ENCODE results near the gene GNAI2.
"Not testable (repeated sequence)": the region's sequence is repeated elsewhere in the genome, so short reads cannot be mapped to it uniquely, and the experiment has no call there.

Gene GNAI2

GRCh38 chr3:50278123-50278879 is 42.3 kb downstream of the GNAI2 start:
- H3K4me3 ChIP-seq (ENCODE audit: low read length) = no peak overlapping the region
- DNase-seq (ENCODE audit: low read depth) = no peak
- no peak for TF ChIP-seq CTCF (conservative IDR thresholded peaks at IDR 0.05; ENCODE audit: low read depth, low read length)

- no peak within 1 kb of the TSS for H3K4me3 ChIP-seq (ENCODE audit: low read length)
- no peak for TF ChIP-seq CTCF (conservative IDR thresholded peaks at IDR 0.05; ENCODE audit: low read depth, low read length)
- no peak for DNase-seq (ENCODE audit: low read depth)
These were observed 42.8 kb downstream of the GNAI2 start, which contains the start of gene LSMEM2 for GRCh38 chr3:50278880-50279224. LSMEM2 (plus strand) TSS chr3:50279087; CDS start chr3:50279114, 27 bp downstream.

GRCh38 chr3:50279255-50280016 is 43.4 kb downstream of the GNAI2 start:
- no peak overlapping the region for H3K4me3 ChIP-seq (ENCODE audit: low read length)
- TF ChIP-seq CTCF (conservative IDR thresholded peaks at IDR 0.05; ENCODE audit: low read depth, low read length) = no peak
- DNase-seq (ENCODE audit: low read depth) = no peak

GRCh38 chr3:50284121-50284520 is 48.1 kb downstream of the GNAI2 start:
- H3K4me3 ChIP-seq (ENCODE audit: low read length); DNase-seq (ENCODE audit: low read depth): not testable (repeated sequence)

GRCh38 chr3:50286322-50287227 is 50.6 kb downstream of the GNAI2 start:
- TF ChIP-seq CTCF (conservative IDR thresholded peaks at IDR 0.05; ENCODE audit: low read depth, low read length) = no peak
- no peak overlapping the region for H3K4me3 ChIP-seq (ENCODE audit: low read length)
- DNase-seq (ENCODE audit: low read depth) = no peak

GRCh38 chr3:50287262-50287661 is 51.3 kb downstream of the GNAI2 start:
- DNase-seq (ENCODE audit: low read depth) = no peak
- H3K4me3 ChIP-seq (ENCODE audit: low read length) = no peak overlapping the region
- TF ChIP-seq CTCF (conservative IDR thresholded peaks at IDR 0.05; ENCODE audit: low read depth, low read length) = no peak

- no peak for DNase-seq (ENCODE audit: low read depth)
- no peak for TF ChIP-seq CTCF (conservative IDR thresholded peaks at IDR 0.05; ENCODE audit: low read depth, low read length)
- no peak overlapping the region for H3K4me3 ChIP-seq (ENCODE audit: low read length)
These were observed 52.5 kb downstream of the GNAI2 start for GRCh38 chr3:50288387-50289007.
